SK-N-SH (cell line): ENCODE results near the gene RPL18. TPM values are rescaled to one million over a fixed set of nuclear protein-coding genes. Genes with fewer than 3 reads are reported as not detected.

Experiments used
- CTCF ChIA-PET: fragments of 300-600, 350-600 bp; formaldehyde crosslinking; extraction: SDS; loops from one replicate; lab custom pipeline; 2021; lab: Yijun Ruan, JAX
- POLR2A ChIA-PET: fragments of 350-600 bp; sonication (Branson Sonifier 250); formaldehyde crosslinking; extraction: SDS; loops from one replicate; lab custom pipeline; 2020; ENCODE audit warnings: antibody characterized with exemption, inconsistent platforms; lab: Yijun Ruan, JAX
- DNase-seq: peaks from one replicate; pipeline ENCODE4 v3.0.0; 2012
- H2AFZ ChIP-seq: fragments of 200-600 bp; sonication (generic); 2 replicates; pipeline ENCODE4 v1.8.1; 2016; ENCODE audit warnings: antibody characterized with exemption, mild to moderate bottlenecking, low read depth
- H3F3A ChIP-seq: fragments of 200-600 bp; sonication (generic); replicated peaks from 2 replicates; pipeline ENCODE3; 2016; ENCODE audit warnings: antibody characterized with exemption, mild to moderate bottlenecking; ENCODE audit not compliant: insufficient read depth
- H3K27ac ChIP-seq, 2 experiments: fragments of 200-500 bp in 1 of 2; fragments of 200-600 bp in 1 of 2; sonication (Bioruptor generic) in 1 of 2; sonication (generic), shearing (Covaris generic) in 1 of 2; 2 replicates each; pipeline versions ENCODE4 v1.5.1 to v1.6.1; 2014 to 2016; ENCODE audit warnings: low read depth in 2 of 2, inconsistent platforms in 1 of 2, low read length in 1 of 2, mild to moderate bottlenecking in 1 of 2, mixed read lengths in 1 of 2
- H3K27me3 ChIP-seq: fragments of 200-600 bp; sonication (generic), shearing (Covaris generic); 2 replicates; pipeline ENCODE4 v1.6.1; 2016; ENCODE audit warnings: mixed run types; ENCODE audit not compliant: insufficient read depth
- H3K36me3 ChIP-seq, 2 experiments: fragments of 200-500 bp in 1 of 2; fragments of 200-600 bp in 1 of 2; sonication (Bioruptor generic) in 1 of 2; sonication (generic) in 1 of 2; replicated peaks in 1 of 2; 2 replicates each; pipeline versions ENCODE3 to v1.5.1; 2014 to 2016; ENCODE audit warnings: low read length in 1 of 2, mild to moderate bottlenecking in 1 of 2; ENCODE audit not compliant: insufficient read depth in 2 of 2, control insufficient read depth in 1 of 2
- H3K4me1 ChIP-seq, 2 experiments: fragments of 200-500 bp in 1 of 2; fragments of 200-600 bp in 1 of 2; sonication (Bioruptor generic) in 1 of 2; sonication (generic), shearing (Covaris generic) in 1 of 2; 2 replicates each; pipeline versions ENCODE4 v1.5.1 to v1.6.1; 2014 to 2016; ENCODE audit warnings: low read depth in 1 of 2, low read length in 1 of 2, mixed run types in 1 of 2; ENCODE audit not compliant: insufficient read depth in 2 of 2, control insufficient read depth in 1 of 2
- H3K4me2 ChIP-seq: fragments of 200-600 bp; sonication (generic), shearing (Covaris generic); 2 replicates; pipeline ENCODE4 v1.6.1; 2017; ENCODE audit warnings: mixed run types
- H3K4me3 ChIP-seq, 2 experiments: fragments of 200-500 bp in 1 of 2; fragments of 200-600 bp in 1 of 2; sonication (Bioruptor generic) in 1 of 2; sonication (generic), shearing (Covaris generic) in 1 of 2; 2 replicates each; pipeline versions ENCODE4 v1.5.1 to v1.8.1; 2014 to 2016; ENCODE audit warnings: low read depth in 2 of 2, inconsistent platforms in 1 of 2, low read length in 1 of 2, mild to moderate bottlenecking in 1 of 2, mixed read lengths in 1 of 2, moderate library complexity in 1 of 2
- H3K79me2 ChIP-seq: fragments of 200-600 bp; sonication (generic); 2 replicates; pipeline ENCODE4 v1.8.1; 2017; ENCODE audit warnings: mild to moderate bottlenecking; ENCODE audit not compliant: insufficient read depth
- H3K9ac ChIP-seq: fragments of 200-600 bp; sonication (generic); 2 replicates; pipeline ENCODE4 v1.6.1; 2017; ENCODE audit warnings: mixed run types
- H3K9me2 ChIP-seq: fragments of 200-600 bp; sonication (generic); 2 replicates; pipeline ENCODE4 v1.6.1; 2017; ENCODE audit warnings: mixed run types
- H3K9me3 ChIP-seq: fragments of 200-600 bp; sonication (generic); 2 replicates; pipeline ENCODE4 v1.6.1; 2017; ENCODE audit warnings: mixed run types, mild to moderate bottlenecking, moderate library complexity
- H4K20me1 ChIP-seq: fragments of 200-600 bp; sonication (generic); 2 replicates; pipeline ENCODE4 v1.6.1; 2017; ENCODE audit warnings: mild to moderate bottlenecking, mixed run types; ENCODE audit not compliant: insufficient read depth
- CHD2 ChIP-seq: fragments of 150-350 bp; IDR thresholded peaks from 2 replicates; pipeline ENCODE4 v1.6.1; 2018; ENCODE audit warnings: low read length; ENCODE audit not compliant: partially characterized antibody
- CTCF ChIP-seq: fragments of 200-600 bp; sonication (generic); IDR thresholded peaks from 2 replicates; pipeline ENCODE4 v1.6.1; 2017; ENCODE audit warnings: antibody characterized with exemption, mild to moderate bottlenecking, moderate library complexity
- GATA2 ChIP-seq: sonication (generic); formaldehyde crosslinking; IDR thresholded peaks from 2 replicates; pipeline ENCODE4 v1.5.0; 2020; ENCODE audit warnings: mild to moderate bottlenecking, missing genetic modification reagents
- IRF3 ChIP-seq: fragments of 150-350 bp; IDR thresholded peaks from 2 replicates; pipeline ENCODE4 v1.6.1; 2016; ENCODE audit warnings: mild to moderate bottlenecking, low read depth, low read length
- MAX ChIP-seq: IDR thresholded peaks from 2 replicates; pipeline ENCODE4 v1.4.0; 2012; ENCODE audit warnings: low read depth
- MXI1 ChIP-seq: IDR thresholded peaks from 2 replicates; pipeline ENCODE4 v1.6.1; 2012; ENCODE audit warnings: mild to moderate bottlenecking, low read depth, low read length, improper control_type of control experiment
- NRF1 ChIP-seq: IDR thresholded peaks from 2 replicates; pipeline ENCODE4 v1.6.1; 2012; ENCODE audit warnings: low read depth, mild to moderate bottlenecking, low read length
- RAD21 ChIP-seq: IDR thresholded peaks from 2 replicates; pipeline ENCODE4 v1.6.1; 2012; ENCODE audit warnings: mild to moderate bottlenecking, low read length
- RFX5 ChIP-seq: IDR thresholded peaks from 2 replicates; pipeline ENCODE4 v1.6.1; 2012; ENCODE audit warnings: mild to moderate bottlenecking, improper control_type of control experiment, low read length
- TAF1 ChIP-seq: IDR thresholded peaks from 2 replicates; pipeline ENCODE4 v1.6.1; 2012; ENCODE audit warnings: low read depth, mild to moderate bottlenecking, low read length, moderate library complexity, borderline replicate concordance
- TCF12 ChIP-seq: IDR thresholded peaks from 2 replicates; pipeline ENCODE4 v1.4.0; 2012
- USF1 ChIP-seq: IDR thresholded peaks from 2 replicates; pipeline ENCODE4 v1.4.0; 2012; ENCODE audit warnings: low read depth, borderline replicate concordance
- USF2 ChIP-seq: fragments of 150-350 bp; IDR thresholded peaks from 2 replicates; pipeline ENCODE4 v1.6.1; 2017; ENCODE audit warnings: antibody characterized with exemption, low read length, low read depth, borderline replicate concordance
- YY1 ChIP-seq: IDR thresholded peaks from 2 replicates; pipeline ENCODE4 v1.4.0; 2012; ENCODE audit warnings: low read depth, mild to moderate bottlenecking
- WGBS: methylation state at CpG from one replicate; pipeline ENCODE4 v1.1.6; 2017; ENCODE audit warnings: low lambda C conversion rate; 5-methylcytosine and 5-hydroxymethylcytosine counted together
- polyA plus RNA-seq, 3 experiments: library from polyadenylated mRNA; depleted of rRNA; stranded (reverse); fragments of >200 nt; gene quantifications; 2 replicates each; pipeline ENCODE4 v1.2.3, GENCODE V29; 2012

Gene RPL18
- polyA plus RNA-seq, 1 of the 3 experiments (the other 2 are of a cell fraction) = 2,225 TPM

- DNase-seq = peak; percentile 91
- Histone ChIP-seq H3F3A (peaks cover 30% of the 10 kb centered on the region), H3K27ac (peak overlapping the region; percentile 99), H2AFZ (peak overlapping the region; percentile 89), H3K79me2 (no peaks in the 10 kb centered on the region; the same call in 1 of the 2 replicates), H3K4me3 (peak overlapping the region; percentile 74 to 79), H3K27me3 (no peaks in the 10 kb centered on the region), H3K9ac (peak overlapping the region; percentile 96), H3K4me2 (peak overlapping the region; percentile 99), H3K9me2 (no peaks in the 10 kb centered on the region), H3K9me3 (no peaks in the 10 kb centered on the region), H3K36me3 (peaks cover 0 to 5% of the 10 kb centered on the region in 2 experiments), H4K20me1 (no peaks in the 10 kb centered on the region), H3K4me1 (peaks cover 31 to 39% of the 10 kb centered on the region in 2 experiments)
- CTCF ChIA-PET = interaction anchor here (0.7 to 1.3 kb wide), 2 partner anchors 50 to 509 kb away, joined by 3 to 4 read pairs; no protein-coding TSS in a partner anchor
- POLR2A ChIA-PET = no interaction called here
- WGBS = 2% methylated on average over 24 of the region's 38 CpGs
- peak; percentile 60; the same call in 1 of the 2 replicates for TF ChIP-seq USF1
- peak; percentile 99 for TF ChIP-seq MAX
- TF ChIP-seq TAF1 = no peak; the same call in 1 of the 2 replicates
- TF ChIP-seq IRF3 = peak; percentile 61; the same call in 1 of the 2 replicates
- peak; percentile 75 for TF ChIP-seq RFX5
- TF ChIP-seq MXI1 = peak; percentile 89
- peak; percentile 77 for TF ChIP-seq CHD2
- TF ChIP-seq TCF12 = 0 out of 2 replicates have a peak, but pooled peaks have one; percentile 4
- peak; percentile 48; the same call in 1 of the 2 replicates for TF ChIP-seq USF2
- no peak for TF ChIP-seq GATA2 (CRISPR knock-in tag)
- 0 out of 2 replicates have a peak, but pooled peaks have one; percentile 29 for TF ChIP-seq NRF1
Observed at GRCh38 chr19:48637449-48637947, 18.5 kb upstream of the RPL18 start.

GRCh38 chr19:48636859-48637448 lies 18.0 kb upstream of the RPL18 start, which contains the start of gene DBP:
Gene DBP, minus strand, starts transcription at chr19:48637379. Its CDS starts 385 bp downstream, at chr19:48636994.
- peak within 1 kb of the TSS; percentile 74 to 79 for H3K4me3 ChIP-seq
- H3K27ac ChIP-seq = peak within 1 kb of the TSS; percentile 99
- H3K9me3 ChIP-seq = no peaks in the 10 kb centered on the region
- 0 out of 2 replicates have a peak, but pooled peaks have one; percentile 8 for TF ChIP-seq RAD21
- 0 out of 2 replicates have a peak, but pooled peaks have one; percentile 27 for TF ChIP-seq TAF1
- no peak for TF ChIP-seq RFX5
- peak; percentile 29; the same call in 1 of the 2 replicates for TF ChIP-seq YY1
- peak; percentile 25; the same call in 1 of the 2 replicates for TF ChIP-seq CTCF
- H4K20me1 ChIP-seq = no peaks in the 10 kb centered on the region
- no peaks in the 10 kb centered on the region for H3K27me3 ChIP-seq
- ChIA-PET POLR2A (no interaction called here), CTCF (interaction anchor here (1.0 to 1.3 kb wide), 2 partner anchors 51 to 205 kb away, joined by 3 to 4 read pairs; no protein-coding TSS in a partner anchor)
- H3K4me1 ChIP-seq = peaks cover 31 to 39% of the 10 kb centered on the region in 2 experiments
- H3K9me2 ChIP-seq = no peaks in the 10 kb centered on the region
- H3K79me2 ChIP-seq = no peaks in the 10 kb centered on the region; the same call in 1 of the 2 replicates
- peak within 1 kb of the TSS; percentile 96 for H3K9ac ChIP-seq
- peaks cover 0 to 6% of the 10 kb centered on the region in 2 experiments for H3K36me3 ChIP-seq
- DNase-seq = peak; percentile 61
- H3F3A ChIP-seq = peaks cover 30% of the 10 kb centered on the region
- peak within 1 kb of the TSS; percentile 89 for H2AFZ ChIP-seq
- peak within 1 kb of the TSS; percentile 99 for H3K4me2 ChIP-seq
- 2% methylated on average over 11 of the region's 40 CpGs for WGBS
